ENCODE measurements around the gene TXLNB. TPM values are rescaled to one million over a fixed set of nuclear protein-coding genes. Genes with fewer than 3 reads are reported as not detected.

Gene TXLNB
- total and polyA plus RNA-seq, 10 donors = 1.2 to 6.6 (median 3.1) TPM

- H3K27me3 ChIP-seq (replicated peaks in 1 of 7) = no peaks in the 10 kb centered on the region
- intact Hi-C loops (cut with DNase I; ENCODE audit: low total_unique reads) = no loop called here
- H3K27ac ChIP-seq = peak overlapping the region in 3 of 8 donors; percentile 15 to 73 (median 71)
- WGBS, 5 donors = 80 to 86% (median 83%) methylated on average over 7 of the region's 7 CpGs
- no peaks in the 10 kb centered on the region for H3K36me3 ChIP-seq
- H3K4me3 ChIP-seq = no peak overlapping the region
- TF ChIP-seq POLR2AphosphoS5 (IDR thresholded peaks at IDR 0.05) (no peak), CTCF (IDR thresholded peaks at IDR 0.05 in 8 of 11, conservative IDR thresholded peaks at IDR 0.05 in 3 of 11) (no peak), POLR2A (IDR thresholded peaks at IDR 0.05) (no peak)
- H3K4me1 ChIP-seq = peaks cover 6 to 69% (median 20%) of the 10 kb centered on the region in 6 donors
- no peak for DNase-seq
- no peaks in the 10 kb centered on the region for H3K9me3 ChIP-seq
Observed at GRCh38 chr6:139277161-139277560, 14.6 kb downstream of the TXLNB start.

- Histone ChIP-seq H3K27ac (peak overlapping the region in 2 of 8 donors; percentile 9 to 50), H3K27me3 (replicated peaks in 1 of 7) (no peaks in the 10 kb centered on the region), H3K36me3 (no peaks in the 10 kb centered on the region), H3K4me3 (no peak overlapping the region), H3K9me3 (no peaks in the 10 kb centered on the region), H3K4me1 (peaks cover 6 to 80% (median 15%) of the 10 kb centered on the region in 6 donors)
- no peak for TF ChIP-seq POLR2A (IDR thresholded peaks at IDR 0.05)
- no peak for TF ChIP-seq CTCF (IDR thresholded peaks at IDR 0.05 in 8 of 11, conservative IDR thresholded peaks at IDR 0.05 in 3 of 11)
- TF ChIP-seq POLR2AphosphoS5 (IDR thresholded peaks at IDR 0.05) = no peak
- DNase-seq = no peak
- 81 to 84% (median 82%) methylated on average over 4 of the region's 4 CpGs for WGBS, 5 donors
- intact Hi-C loops (cut with DNase I; ENCODE audit: low total_unique reads) = no loop called here
Observed at GRCh38 chr6:139275279-139276055, 16.3 kb downstream of the TXLNB start.

GRCh38 chr6:139271056-139271455, 20.7 kb downstream of the TXLNB start:
- H3K27me3 ChIP-seq (replicated peaks in 1 of 7) = no peaks in the 10 kb centered on the region
- TF ChIP-seq CTCF (IDR thresholded peaks at IDR 0.05 in 8 of 11, conservative IDR thresholded peaks at IDR 0.05 in 3 of 11) (no peak), POLR2AphosphoS5 (IDR thresholded peaks at IDR 0.05) (peak in 1 of 3 donors; percentile 84), POLR2A (IDR thresholded peaks at IDR 0.05) (peak in 1 of 3 donors; percentile 43)
- H3K4me3 ChIP-seq = peak overlapping the region in 2 of 8 donors; percentile 6 to 39
- H3K4me1 ChIP-seq = peaks cover 0 to 50% (median 0%) of the 10 kb centered on the region in 6 donors
- peak overlapping the region; percentile 38 to 79 (median 70) for H3K27ac ChIP-seq
- H3K36me3 ChIP-seq = no peaks in the 10 kb centered on the region
- no peaks in the 10 kb centered on the region for H3K9me3 ChIP-seq
- peak; percentile 82 for DNase-seq
- 54 to 76% (median 68%) methylated on average over 6 of the region's 6 CpGs for WGBS, 5 donors
- intact Hi-C loops (cut with DNase I; ENCODE audit: low total_unique reads) = no loop called here

GRCh38 chr6:139270249-139270648, 21.5 kb downstream of the TXLNB start:
- TF ChIP-seq POLR2A (IDR thresholded peaks at IDR 0.05) (no peak), CTCF (IDR thresholded peaks at IDR 0.05 in 8 of 11, conservative IDR thresholded peaks at IDR 0.05 in 3 of 11) (no peak), POLR2AphosphoS5 (IDR thresholded peaks at IDR 0.05) (no peak)
- no peaks in the 10 kb centered on the region for H3K36me3 ChIP-seq
- H3K4me1 ChIP-seq = peaks cover 0 to 54% (median 1%) of the 10 kb centered on the region in 6 donors
- DNase-seq = no peak
- WGBS, 5 donors = 89 to 94% (median 91%) methylated on average over 5 of the region's 5 CpGs
- peak overlapping the region in 1 of 8 donors; percentile 39 for H3K4me3 ChIP-seq
- peak overlapping the region; percentile 38 to 79 (median 70) for H3K27ac ChIP-seq
- H3K9me3 ChIP-seq = no peaks in the 10 kb centered on the region
- intact Hi-C loops (cut with DNase I; ENCODE audit: low total_unique reads) = no loop called here
- H3K27me3 ChIP-seq (replicated peaks in 1 of 7) = no peaks in the 10 kb centered on the region

Measured in spleen (tissue), 11 donors.